RWPE2 (cell line): ENCODE measurements around the gene RNF121.
A peak's percentile ranks its signal among the peaks of the same experiment; 100 is the strongest.

Source experiments
- ATAC-seq: fragments of 200-7000 bp; cut with Tn5 transposase; 3 replicates; pipeline ENCODE4 v1.9.1; 2021; ENCODE audit warnings: low read depth
- DNase-seq: peaks from one replicate; pipeline ENCODE4 v3.0.0-alpha.2; 2020; ENCODE audit warnings: low spot score
- H3K27ac ChIP-seq: fragments of 450-650 bp; 2 replicates; pipeline ENCODE4 v1.5.1; 2017; ENCODE audit warnings: mild to moderate bottlenecking; ENCODE audit not compliant: poor library complexity, severe bottlenecking
- H3K27me3 ChIP-seq: fragments of 250-450 bp; sonication (Bioruptor Pico); 2 replicates; pipeline ENCODE4 v1.5.1; 2021; ENCODE audit warnings: mild to moderate bottlenecking, moderate library complexity; ENCODE audit not compliant: insufficient read depth, poor library complexity, severe bottlenecking
- H3K36me3 ChIP-seq: fragments of 250-450 bp; sonication (Bioruptor Pico); 2 replicates; pipeline ENCODE4 v1.5.1; 2020; ENCODE audit warnings: low read depth, mild to moderate bottlenecking, moderate library complexity
- H3K4me1 ChIP-seq: fragments of 250-450 bp; sonication (Bioruptor Pico); 2 replicates; pipeline ENCODE4 v1.5.1; 2021; ENCODE audit warnings: mild to moderate bottlenecking, moderate library complexity; ENCODE audit not compliant: insufficient read depth, poor library complexity, severe bottlenecking
- H3K4me3 ChIP-seq: fragments of 250-450 bp; sonication (Bioruptor Pico); 2 replicates; pipeline ENCODE4 v1.5.1; 2021; ENCODE audit warnings: mild to moderate bottlenecking, moderate library complexity; ENCODE audit not compliant: severe bottlenecking
- H3K9me3 ChIP-seq: fragments of 250-450 bp; sonication (Bioruptor Pico); 2 replicates; pipeline ENCODE4 v1.5.1; 2021; ENCODE audit warnings: mild to moderate bottlenecking, moderate library complexity; ENCODE audit not compliant: severe bottlenecking
- CTCF ChIP-seq: fragments of 450-650 bp; IDR thresholded peaks from one replicate; pipeline ENCODE4 v1.5.1; 2017; ENCODE audit warnings: mild to moderate bottlenecking, moderate library complexity; ENCODE audit not compliant: poor library complexity, severe bottlenecking

Gene RNF121

GRCh38 chr11:71917646-71918140 is 11.2 kb upstream of the RNF121 start:
- H3K27ac ChIP-seq, result no peak overlapping the region
- H3K9me3 ChIP-seq, result no peaks in the 10 kb centered on the region
- TF ChIP-seq CTCF, result no peak
- DNase-seq (no peak), ATAC-seq (no peak)
- H3K4me1 ChIP-seq, result no peaks in the 10 kb centered on the region
- no peaks in the 10 kb centered on the region for H3K27me3 ChIP-seq
- no peak overlapping the region for H3K4me3 ChIP-seq
- peaks cover 29% of the 10 kb centered on the region for H3K36me3 ChIP-seq

GRCh38 chr11:71927820-71928736 is 768 bp upstream of the RNF121 start, which contains the start of gene XNDC1N:
Gene XNDC1N, minus strand, starts transcription at chr11:71928594. Its CDS starts 5,241 bp downstream, at chr11:71923353.
- Histone ChIP-seq H3K27me3 (no peaks in the 10 kb centered on the region), H3K27ac (peak within 1 kb of the TSS; percentile 83), H3K36me3 (peaks cover 10% of the 10 kb centered on the region), H3K4me3 (peak within 1 kb of the TSS; percentile 67), H3K4me1 (no peaks in the 10 kb centered on the region), H3K9me3 (no peaks in the 10 kb centered on the region)
- ATAC-seq, result peak; percentile 86
- TF ChIP-seq CTCF, result no peak
- DNase-seq, result peak; percentile 76

- Histone ChIP-seq H3K4me1 (no peaks in the 10 kb centered on the region), H3K9me3 (no peaks in the 10 kb centered on the region), H3K4me3 (peak overlapping the region; percentile 67), H3K36me3 (peaks cover 10% of the 10 kb centered on the region), H3K27ac (peak overlapping the region; percentile 83), H3K27me3 (no peaks in the 10 kb centered on the region)
- TF ChIP-seq CTCF, result no peak
- ATAC-seq (no peak), DNase-seq (no peak)
These were observed 645 bp downstream of the RNF121 start for GRCh38 chr11:71929491-71929890.

GRCh38 chr11:71930556-71931244 is 1.9 kb downstream of the RNF121 start:
- Histone ChIP-seq H3K4me1 (no peaks in the 10 kb centered on the region), H3K9me3 (no peaks in the 10 kb centered on the region), H3K27me3 (no peaks in the 10 kb centered on the region), H3K27ac (no peak overlapping the region), H3K4me3 (no peak overlapping the region), H3K36me3 (peaks cover 10% of the 10 kb centered on the region)
- DNase-seq (no peak), ATAC-seq (no peak)
- no peak for TF ChIP-seq CTCF
